Measurements from ENCODE around the gene ORAI3. TPM values are rescaled to one million over a fixed set of nuclear protein-coding genes. Genes with fewer than 3 reads are reported as not detected.

ORAI3 gene
- total RNA-seq, 6 donors from 2014 or later: 22.2 to 33.9 (median 28.4) TPM

DNA sequence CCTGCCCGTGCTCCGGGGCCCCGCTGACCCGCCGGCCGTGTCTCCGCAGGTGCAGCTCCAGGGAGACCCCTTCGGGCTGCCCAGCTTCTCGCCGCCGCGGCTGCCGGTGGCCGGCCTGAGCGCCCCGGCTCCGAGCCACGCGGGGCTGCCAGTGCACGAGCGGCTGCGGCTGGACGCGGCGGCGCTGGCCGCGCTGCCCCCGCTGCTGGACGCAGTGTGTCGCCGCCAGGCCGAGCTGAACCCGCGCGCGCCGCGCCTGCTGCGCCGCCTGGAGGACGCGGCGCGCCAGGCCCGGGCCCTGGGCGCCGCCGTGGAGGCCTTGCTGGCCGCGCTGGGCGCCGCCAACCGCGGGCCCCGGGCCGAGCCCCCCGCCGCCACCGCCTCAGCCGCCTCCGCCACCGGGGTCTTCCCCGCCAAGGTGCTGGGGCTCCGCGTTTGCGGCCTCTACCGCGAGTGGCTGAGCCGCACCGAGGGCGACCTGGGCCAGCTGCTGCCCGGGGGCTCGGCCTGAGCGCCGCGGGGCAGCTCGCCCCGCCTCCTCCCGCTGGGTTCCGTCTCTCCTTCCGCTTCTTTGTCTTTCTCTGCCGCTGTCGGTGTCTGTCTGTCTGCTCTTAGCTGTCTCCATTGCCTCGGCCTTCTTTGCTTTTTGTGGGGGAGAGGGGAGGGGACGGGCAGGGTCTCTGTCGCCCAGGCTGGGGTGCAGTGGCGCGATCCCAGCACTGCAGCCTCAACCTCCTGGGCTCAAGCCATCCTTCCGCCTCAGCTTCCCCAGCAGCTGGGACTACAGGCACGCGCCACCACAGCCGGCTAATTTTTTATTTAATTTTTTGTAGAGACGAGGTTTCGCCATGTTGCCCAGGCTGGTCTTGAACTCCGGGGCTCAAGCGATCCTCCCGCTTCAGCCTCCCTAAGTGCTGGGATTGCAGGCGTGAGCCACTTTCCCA lies 46.6 kb upstream of the ORAI3 start:
- TF ChIP-seq, protein P1, sequence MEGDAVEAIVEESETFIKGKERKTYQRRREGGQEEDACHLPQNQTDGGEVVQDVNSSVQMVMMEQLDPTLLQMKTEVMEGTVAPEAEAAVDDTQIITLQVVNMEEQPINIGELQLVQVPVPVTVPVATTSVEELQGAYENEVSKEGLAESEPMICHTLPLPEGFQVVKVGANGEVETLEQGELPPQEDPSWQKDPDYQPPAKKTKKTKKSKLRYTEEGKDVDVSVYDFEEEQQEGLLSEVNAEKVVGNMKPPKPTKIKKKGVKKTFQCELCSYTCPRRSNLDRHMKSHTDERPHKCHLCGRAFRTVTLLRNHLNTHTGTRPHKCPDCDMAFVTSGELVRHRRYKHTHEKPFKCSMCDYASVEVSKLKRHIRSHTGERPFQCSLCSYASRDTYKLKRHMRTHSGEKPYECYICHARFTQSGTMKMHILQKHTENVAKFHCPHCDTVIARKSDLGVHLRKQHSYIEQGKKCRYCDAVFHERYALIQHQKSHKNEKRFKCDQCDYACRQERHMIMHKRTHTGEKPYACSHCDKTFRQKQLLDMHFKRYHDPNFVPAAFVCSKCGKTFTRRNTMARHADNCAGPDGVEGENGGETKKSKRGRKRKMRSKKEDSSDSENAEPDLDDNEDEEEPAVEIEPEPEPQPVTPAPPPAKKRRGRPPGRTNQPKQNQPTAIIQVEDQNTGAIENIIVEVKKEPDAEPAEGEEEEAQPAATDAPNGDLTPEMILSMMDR (IDR thresholded peaks at IDR 0.05): peak; percentile 58 to 92 (median 90)
- no peak for TF ChIP-seq EP300 (IDR thresholded peaks at IDR 0.05)
- TF ChIP-seq POLR2A (IDR thresholded peaks at IDR 0.05): peak in 1 of 4 donors; percentile 63
- TF ChIP-seq POLR2AphosphoS5 (IDR thresholded peaks at IDR 0.05): peak in 1 of 2 donors; percentile 5
- Histone ChIP-seq H3K27ac (peak overlapping the region; percentile 85 to 96 (median 90)), H3K9me3 (no peaks in the 10 kb centered on the region), H3K4me3 (peak overlapping the region; percentile 27 to 67 (median 60)), H3K36me3 (no peaks in the 10 kb centered on the region), H3K4me1 (peaks cover 19 to 40% (median 30%) of the 10 kb centered on the region in 4 donors), H3K27me3 (no peaks in the 10 kb centered on the region)
- 12 to 22% methylated on average over 27 to 47 of the region's 99 CpGs for WGBS, 2 donors
- peak; percentile 83 to 95 for ATAC-seq (ENCODE audit: low FRiP score in 2 of 2)
- DNase-seq: peak; percentile 74 to 96

DNA sequence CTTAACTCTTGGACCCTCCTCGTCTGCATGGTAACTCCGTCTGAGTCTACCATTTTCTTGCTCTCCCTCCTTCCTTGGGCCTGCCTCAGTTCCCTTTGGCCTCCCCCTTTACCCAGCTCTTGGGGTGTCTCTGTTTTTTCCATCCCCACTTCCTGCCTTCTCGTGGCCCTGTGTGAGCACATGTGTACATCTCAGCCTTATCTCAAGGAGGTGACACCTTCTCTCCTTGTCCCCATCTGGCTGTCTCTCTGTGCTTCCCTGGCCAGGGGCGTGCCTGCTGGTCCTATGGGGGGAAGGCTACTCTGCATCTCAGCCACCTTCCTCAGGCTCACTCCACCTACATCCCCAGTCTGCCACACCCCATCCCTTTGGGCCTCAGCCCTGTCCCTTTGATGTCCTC lies 45.9 kb upstream of the ORAI3 start:
- WGBS, 2 donors: 64 to 70% methylated on average over 4 of the region's 4 CpGs
- TF ChIP-seq EP300 (IDR thresholded peaks at IDR 0.05): no peak
- peak overlapping the region; percentile 85 to 96 (median 90) for H3K27ac ChIP-seq
- H3K27me3 ChIP-seq: no peaks in the 10 kb centered on the region
- ATAC-seq (ENCODE audit: low FRiP score in 2 of 2) (peak in 1 of 2 donors; percentile 2), DNase-seq (no peak)
- H3K4me1 ChIP-seq: peaks cover 19 to 36% (median 27%) of the 10 kb centered on the region in 4 donors
- H3K36me3 ChIP-seq: no peaks in the 10 kb centered on the region
- peak overlapping the region in 2 of 4 donors; percentile 63 to 67 for H3K4me3 ChIP-seq
- H3K9me3 ChIP-seq: no peaks in the 10 kb centered on the region

DNA sequence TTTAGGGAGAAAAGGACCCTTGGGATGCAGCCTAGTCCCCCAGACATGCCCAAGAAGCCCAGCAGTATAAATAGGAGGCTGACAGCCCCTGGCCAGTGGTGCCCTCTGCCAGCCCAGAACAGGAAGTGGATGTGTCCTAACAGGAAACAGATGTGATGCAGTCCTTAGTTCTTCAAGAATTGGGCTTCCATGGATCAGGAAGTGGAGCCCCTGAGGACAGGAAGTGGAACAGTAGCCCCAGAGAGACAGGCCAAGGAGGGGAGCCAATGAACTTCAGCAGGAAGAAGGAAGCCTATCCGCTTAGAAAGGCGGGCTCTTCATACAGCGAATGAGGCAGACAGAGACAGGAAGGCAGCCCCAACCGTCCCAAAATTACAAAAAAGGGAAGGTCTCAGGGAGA lies 45.3 kb upstream of the ORAI3 start:
- ATAC-seq (ENCODE audit: low FRiP score in 2 of 2) (peak; percentile 63 to 70), DNase-seq (peak in 1 of 2 donors; percentile 67)
- no peaks in the 10 kb centered on the region for H3K36me3 ChIP-seq
- no peak overlapping the region for H3K4me3 ChIP-seq
- peak in 1 of 2 donors; percentile 83 for TF ChIP-seq POLR2AphosphoS5 (IDR thresholded peaks at IDR 0.05)
- TF ChIP-seq, protein P1 (IDR thresholded peaks at IDR 0.05): no peak
- peak in 1 of 4 donors; percentile 33 for TF ChIP-seq POLR2A (IDR thresholded peaks at IDR 0.05)
- TF ChIP-seq EP300 (IDR thresholded peaks at IDR 0.05): no peak
- H3K27ac ChIP-seq: peak overlapping the region; percentile 85 to 96 (median 90)
- WGBS, 2 donors: 41 to 53% methylated on average over 4 of the region's 4 CpGs
- H3K4me1 ChIP-seq: peaks cover 19 to 36% (median 27%) of the 10 kb centered on the region in 4 donors
- no peaks in the 10 kb centered on the region for H3K27me3 ChIP-seq
- H3K9me3 ChIP-seq: no peaks in the 10 kb centered on the region

DNA sequence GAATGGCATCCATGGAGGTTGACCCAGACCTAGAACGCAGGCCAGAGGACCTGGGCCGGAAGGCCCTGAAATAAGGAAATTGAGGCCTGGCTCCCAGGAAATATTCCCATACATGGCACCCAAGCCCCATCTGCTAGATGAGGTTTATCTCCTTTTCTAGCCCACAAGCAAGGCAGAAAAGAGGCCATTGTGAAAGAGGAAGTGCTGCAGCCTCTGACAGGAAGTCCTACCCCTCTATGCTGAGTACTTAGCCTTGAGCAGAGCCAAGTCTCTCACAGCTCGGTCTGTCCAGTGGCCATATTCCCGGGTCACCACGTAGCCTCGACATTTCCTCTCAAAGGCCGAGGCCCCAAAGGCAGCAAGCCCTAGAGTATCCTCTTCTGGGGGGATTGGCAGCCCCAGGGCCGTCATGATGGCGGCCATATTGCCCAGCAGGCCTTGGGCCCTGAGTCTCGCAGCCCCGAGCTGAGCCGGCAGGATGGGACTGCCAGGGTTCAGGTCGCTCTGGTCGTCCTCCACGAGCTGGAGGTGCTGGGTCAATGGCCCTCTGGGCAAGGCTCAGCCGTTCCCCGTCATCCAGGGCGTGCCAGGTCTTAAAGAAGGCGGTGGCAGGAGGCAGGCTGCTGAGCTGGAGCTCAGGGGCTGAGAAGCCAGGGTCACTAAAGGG lies 44.6 kb upstream of the ORAI3 start:
- DNase-seq: peak in 1 of 2 donors; percentile 58
- Histone ChIP-seq H3K9me3 (no peaks in the 10 kb centered on the region), H3K4me3 (no peak overlapping the region), H3K4me1 (peaks cover 19 to 36% (median 27%) of the 10 kb centered on the region in 4 donors), H3K27ac (peak overlapping the region; percentile 85 to 96 (median 90)), H3K36me3 (no peaks in the 10 kb centered on the region), H3K27me3 (no peaks in the 10 kb centered on the region)
- TF ChIP-seq EP300 (IDR thresholded peaks at IDR 0.05): no peak
- TF ChIP-seq POLR2AphosphoS5 (IDR thresholded peaks at IDR 0.05): no peak
- TF ChIP-seq POLR2A (IDR thresholded peaks at IDR 0.05): no peak
- TF ChIP-seq, protein P1 (IDR thresholded peaks at IDR 0.05): no peak
- 64 to 84% methylated on average over 8 to 18 of the region's 19 CpGs for WGBS, 2 donors
- ATAC-seq (ENCODE audit: low FRiP score in 2 of 2): no peak

DNA sequence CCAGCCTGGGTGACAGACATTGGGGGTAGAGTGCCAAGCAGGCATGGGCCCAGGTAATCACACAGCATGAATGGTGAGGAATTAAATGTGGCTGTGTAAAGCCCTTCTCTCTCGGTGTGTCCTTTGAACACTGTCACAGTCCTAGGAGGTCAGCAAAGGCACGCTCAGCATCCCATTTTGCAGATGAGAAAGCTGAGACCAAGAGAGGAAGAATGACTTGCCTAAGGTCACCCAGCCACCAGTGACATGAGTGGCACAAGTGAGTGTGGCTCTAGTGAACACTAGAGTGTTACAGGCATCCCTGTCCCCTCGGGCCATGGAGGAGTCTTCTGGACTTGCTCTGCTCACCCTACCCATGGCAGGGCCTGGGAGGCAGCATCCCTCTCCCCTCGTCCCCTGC lies 41.8 kb upstream of the ORAI3 start:
- 84 to 98% methylated on average over 3 to 4 of the region's 4 CpGs for WGBS, 2 donors
- Histone ChIP-seq H3K27me3 (no peaks in the 10 kb centered on the region), H3K4me3 (no peak overlapping the region), H3K9me3 (no peaks in the 10 kb centered on the region), H3K4me1 (peaks cover 18 to 24% (median 21%) of the 10 kb centered on the region in 4 donors), H3K27ac (no peak overlapping the region), H3K36me3 (no peaks in the 10 kb centered on the region)
- TF ChIP-seq EP300 (IDR thresholded peaks at IDR 0.05) (no peak), POLR2AphosphoS5 (IDR thresholded peaks at IDR 0.05) (no peak), POLR2A (IDR thresholded peaks at IDR 0.05) (no peak)
- TF ChIP-seq, protein P1 (IDR thresholded peaks at IDR 0.05): no peak
- DNase-seq (no peak), ATAC-seq (ENCODE audit: low FRiP score in 2 of 2) (no peak)

All from upper lobe of left lung (tissue), 6 donors.